Effector memory CD4-positive, alpha-beta T cell (primary cell): ENCODE results near the gene MIGA2.
"Not testable (repeated sequence)": the region's sequence is repeated elsewhere in the genome, so short reads cannot be mapped to it uniquely, and the experiment has no call there.

ENCODE experiments used
- DNase-seq, 3 donors: peaks; one replicate each; pipeline ENCODE4 v3.0.0-alpha.2; 2020
- H3K27ac ChIP-seq: 2 replicates; pipeline ENCODE4 v1.7.0; 2013; ENCODE audit warnings: mild to moderate bottlenecking, low read length, moderate library complexity; ENCODE audit not compliant: insufficient read depth, poor library complexity, severe bottlenecking
- H3K27me3 ChIP-seq: replicated peaks from 2 replicates; pipeline ENCODE4 v1.7.0; 2013; ENCODE audit warnings: mild to moderate bottlenecking, low read length; ENCODE audit not compliant: insufficient read depth, control insufficient read depth, poor library complexity, severe bottlenecking
- H3K36me3 ChIP-seq: 2 replicates; pipeline ENCODE4 v1.7.0; 2013; ENCODE audit warnings: mild to moderate bottlenecking, low read length, moderate library complexity; ENCODE audit not compliant: control insufficient read depth, insufficient read depth
- H3K4me1 ChIP-seq: 2 replicates; pipeline ENCODE4 v1.7.0; 2013; ENCODE audit warnings: low read length, mild to moderate bottlenecking; ENCODE audit not compliant: control insufficient read depth, insufficient read depth, poor library complexity, severe bottlenecking
- H3K4me3 ChIP-seq: 2 replicates; pipeline ENCODE4 v1.7.0; 2013; ENCODE audit warnings: low read length, low read depth, mild to moderate bottlenecking; ENCODE audit not compliant: insufficient read depth, poor library complexity, severe bottlenecking
- H3K9me3 ChIP-seq: 2 replicates; pipeline ENCODE4 v1.7.0; 2013; ENCODE audit warnings: mild to moderate bottlenecking, low read length, moderate library complexity; ENCODE audit not compliant: control insufficient read depth

MIGA2 gene

DNA sequence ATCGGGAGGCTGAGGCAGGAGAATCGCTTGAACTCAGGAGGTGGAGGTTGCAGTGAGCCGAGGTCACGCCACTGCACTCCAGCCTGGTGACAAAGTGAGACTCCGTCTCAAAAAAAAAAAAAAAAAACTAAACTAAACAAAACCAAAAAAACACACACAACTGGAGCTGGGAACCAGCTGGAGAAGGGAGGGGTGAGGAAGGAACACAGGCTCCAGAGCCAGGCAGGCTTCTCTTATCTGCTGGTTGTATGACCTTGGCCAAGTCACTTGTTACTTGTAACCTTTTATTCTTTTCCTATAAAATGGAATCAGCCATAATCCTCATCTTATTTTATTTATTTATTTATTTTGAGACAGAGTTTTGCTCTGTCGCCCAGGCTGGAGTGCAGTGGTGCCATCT, 32.3 kb upstream of the MIGA2 start:
- peaks cover 68% of the 10 kb centered on the region for H3K36me3 ChIP-seq
- not testable (repeated sequence) for H3K27me3 ChIP-seq, H3K4me3 ChIP-seq, H3K4me1 ChIP-seq, H3K27ac ChIP-seq, DNase-seq, H3K9me3 ChIP-seq

DNA sequence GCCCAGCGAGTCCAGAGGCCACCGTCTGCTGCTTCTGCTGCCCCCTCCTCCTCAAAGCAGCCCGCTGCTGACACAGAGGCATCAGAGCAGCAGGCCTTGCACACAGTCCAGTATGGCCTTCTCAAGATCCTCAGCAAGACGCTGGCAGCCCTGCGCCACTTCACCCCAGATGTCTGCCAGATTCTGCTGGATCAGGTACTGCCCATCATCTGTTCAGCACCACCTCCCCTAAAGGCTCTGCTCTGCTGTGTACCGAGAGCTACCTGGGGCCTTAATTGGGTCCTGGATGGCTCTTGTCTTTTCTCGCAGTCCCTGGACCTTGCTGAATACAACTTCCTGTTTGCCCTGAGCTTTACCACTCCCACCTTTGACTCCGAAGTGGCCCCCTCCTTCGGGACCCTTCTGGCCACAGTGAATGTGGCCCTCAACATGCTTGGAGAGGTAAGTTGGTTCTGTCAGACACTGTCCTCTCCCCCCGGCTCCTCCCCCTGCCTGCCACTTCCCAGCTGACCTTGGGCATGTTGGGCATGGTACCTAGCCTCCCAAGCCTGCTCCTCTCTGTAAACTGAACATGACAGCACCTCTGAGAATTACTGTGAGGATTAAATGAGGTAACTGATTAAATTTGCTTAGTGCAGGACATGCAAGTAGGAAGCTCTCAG, 31.0 kb upstream of the MIGA2 start:
- peaks cover 62% of the 10 kb centered on the region for H3K36me3 ChIP-seq
- no peaks in the 10 kb centered on the region for H3K27me3 ChIP-seq
- no peaks in the 10 kb centered on the region for H3K4me1 ChIP-seq
- H3K4me3 ChIP-seq = no peak overlapping the region
- H3K9me3 ChIP-seq = no peaks in the 10 kb centered on the region
- no peak for DNase-seq
- no peak overlapping the region for H3K27ac ChIP-seq

DNA sequence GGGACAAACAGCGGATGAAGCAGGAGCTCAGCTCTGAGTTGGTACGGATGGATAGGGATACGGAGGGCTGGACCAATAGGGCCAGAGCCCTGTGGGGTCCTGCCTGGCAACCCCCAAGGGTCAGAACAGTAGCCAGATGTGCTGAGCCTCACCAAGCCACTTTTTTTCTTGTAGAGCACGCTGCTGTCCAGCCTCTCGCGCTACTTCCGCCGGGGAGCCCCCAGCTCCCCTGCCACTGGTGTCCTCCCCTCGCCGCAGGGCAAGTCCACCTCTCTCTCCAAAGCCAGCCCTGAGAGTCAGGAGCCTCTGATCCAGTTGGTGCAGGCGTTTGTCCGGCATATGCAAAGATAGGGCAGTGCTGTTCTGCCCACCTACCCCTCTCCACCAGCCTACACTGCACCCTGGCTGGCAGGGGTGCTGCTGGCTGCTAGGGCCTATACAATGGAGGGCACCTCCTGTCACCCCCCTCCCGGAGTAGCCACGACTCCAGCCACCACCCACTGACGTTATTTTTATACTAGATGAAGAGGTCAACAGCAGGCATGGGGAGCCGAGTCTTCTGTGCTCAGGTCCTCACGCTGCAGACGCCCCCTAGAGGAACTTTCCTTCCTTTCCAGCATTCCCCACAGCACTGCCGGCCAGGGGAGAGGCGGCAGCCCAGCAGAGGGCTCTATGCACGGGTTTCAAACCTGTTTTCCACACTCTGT, 29.9 kb upstream of the MIGA2 start:
- H3K4me1 ChIP-seq = no peaks in the 10 kb centered on the region
- H3K4me3 ChIP-seq = no peak overlapping the region
- H3K27ac ChIP-seq = no peak overlapping the region
- no peaks in the 10 kb centered on the region for H3K27me3 ChIP-seq
- peaks cover 65% of the 10 kb centered on the region for H3K36me3 ChIP-seq
- DNase-seq = peak in 1 of 3 donors; percentile 13
- no peaks in the 10 kb centered on the region for H3K9me3 ChIP-seq

DNA sequence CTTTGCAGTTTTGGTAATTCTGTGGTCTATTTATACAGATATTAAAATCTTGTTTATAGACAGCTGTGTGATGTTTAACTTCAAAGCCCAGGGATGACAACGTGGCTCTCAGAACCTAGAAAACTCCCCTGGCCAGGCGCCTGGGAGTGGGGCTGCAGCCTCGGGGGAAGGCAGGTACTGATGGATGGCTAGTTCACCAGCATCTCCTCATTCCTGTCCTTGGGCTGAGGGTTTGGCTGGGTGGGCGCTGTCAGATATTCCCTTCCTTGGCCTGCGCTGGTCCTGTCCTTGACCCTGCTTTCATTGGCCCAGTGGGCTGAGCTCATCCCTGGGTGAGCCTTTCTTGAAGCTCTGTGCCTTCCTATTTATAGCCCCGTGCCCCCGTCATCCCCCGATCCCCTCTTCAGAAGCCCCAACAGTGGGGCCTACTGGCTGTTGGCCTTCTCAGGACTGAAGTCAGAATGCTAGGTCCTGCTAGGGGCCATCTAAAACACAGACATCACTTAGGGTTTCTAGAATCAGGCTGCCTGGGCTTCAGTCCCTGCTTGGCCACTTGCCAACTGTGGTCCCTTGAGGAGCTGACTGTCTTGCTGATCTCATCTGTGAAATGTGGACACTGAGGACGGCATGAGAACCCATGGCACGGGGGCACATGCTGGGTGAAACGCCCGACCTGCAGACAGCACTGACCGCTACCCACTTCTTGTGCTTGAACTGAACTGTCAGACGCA, 29.2 kb upstream of the MIGA2 start:
- Histone ChIP-seq H3K4me1 (no peaks in the 10 kb centered on the region), H3K27ac (no peak overlapping the region), H3K36me3 (peaks cover 63% of the 10 kb centered on the region), H3K27me3 (no peaks in the 10 kb centered on the region), H3K9me3 (no peaks in the 10 kb centered on the region), H3K4me3 (no peak overlapping the region)
- DNase-seq = no peak

GRCh38 chr9:129007766-129008468, 28.5 kb upstream of the MIGA2 start:
- H3K4me3 ChIP-seq = no peak overlapping the region
- DNase-seq = no peak
- peaks cover 63% of the 10 kb centered on the region for H3K36me3 ChIP-seq
- no peaks in the 10 kb centered on the region for H3K4me1 ChIP-seq
- H3K27ac ChIP-seq = no peak overlapping the region
- H3K9me3 ChIP-seq = no peaks in the 10 kb centered on the region
- no peaks in the 10 kb centered on the region for H3K27me3 ChIP-seq

GRCh38 chr9:129008469-129008965, 27.9 kb upstream of the MIGA2 start:
- H3K27me3 ChIP-seq = no peaks in the 10 kb centered on the region

GRCh38 chr9:129008986-129009583, 27.3 kb upstream of the MIGA2 start:
- Histone ChIP-seq H3K36me3 (peaks cover 70% of the 10 kb centered on the region), H3K9me3 (no peaks in the 10 kb centered on the region), H3K4me3 (no peak overlapping the region), H3K27ac (no peak overlapping the region), H3K27me3 (no peaks in the 10 kb centered on the region), H3K4me1 (no peaks in the 10 kb centered on the region)
- DNase-seq = no peak

More at GRCh38 chr9:129008469-129008965, 27.9 kb upstream of the MIGA2 start:
- no peak for DNase-seq
- no peak overlapping the region for H3K4me3 ChIP-seq
- no peaks in the 10 kb centered on the region for H3K9me3 ChIP-seq
- H3K27ac ChIP-seq = no peak overlapping the region
- peaks cover 65% of the 10 kb centered on the region for H3K36me3 ChIP-seq
- H3K4me1 ChIP-seq = no peaks in the 10 kb centered on the region

DNA sequence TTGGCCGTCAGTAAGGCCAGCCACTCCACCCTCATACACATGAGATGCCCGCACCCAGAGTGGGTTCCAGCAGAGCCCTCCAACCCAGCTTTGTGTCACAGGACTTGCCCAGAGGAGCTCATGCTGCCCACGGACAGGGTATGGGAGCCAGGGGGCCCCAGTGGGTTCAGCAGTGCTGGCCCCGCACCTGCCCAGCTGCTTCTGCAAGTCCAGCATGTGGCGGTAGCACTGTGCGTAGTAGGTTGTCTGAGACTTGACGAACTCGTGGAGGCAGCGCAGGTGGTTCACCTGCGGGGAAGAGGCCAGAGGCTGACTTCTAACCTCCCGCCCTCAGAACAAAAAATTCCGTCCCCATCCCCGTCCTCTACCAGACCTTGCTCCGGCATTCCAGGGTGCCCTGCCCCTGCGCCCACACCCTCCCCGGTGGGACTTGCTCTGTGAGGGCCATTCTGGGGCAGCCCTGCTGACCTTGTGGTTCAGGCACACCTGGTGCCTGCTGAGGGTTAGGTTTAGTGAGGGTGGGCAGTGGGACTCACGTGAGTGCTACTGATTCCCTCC, 26.8 kb upstream of the MIGA2 start:
- Histone ChIP-seq H3K27ac (no peak overlapping the region), H3K36me3 (peaks cover 76% of the 10 kb centered on the region), H3K27me3 (no peaks in the 10 kb centered on the region), H3K4me1 (no peaks in the 10 kb centered on the region), H3K4me3 (no peak overlapping the region), H3K9me3 (no peaks in the 10 kb centered on the region)
- no peak for DNase-seq

- Histone ChIP-seq H3K27me3 (no peaks in the 10 kb centered on the region), H3K36me3 (peaks cover 68% of the 10 kb centered on the region), H3K9me3 (no peaks in the 10 kb centered on the region), H3K27ac (no peak overlapping the region), H3K4me3 (no peak overlapping the region), H3K4me1 (no peaks in the 10 kb centered on the region)
- no peak for DNase-seq
Measured at GRCh38 chr9:129010267-129010975, 26.0 kb upstream of the MIGA2 start.
